Chondrocyte (in vitro differentiated cells): Measurements from ENCODE around the gene TGM1. TPM values are rescaled to one million over a fixed set of nuclear protein-coding genes. Genes with fewer than 3 reads are reported as not detected.

ENCODE experiments used
- DNase-seq: peaks from one replicate; pipeline ENCODE4 v3.0.0; 2021; ENCODE audit warnings: mixed read lengths, low spot score
- H3K27ac Mint-ChIP-seq: one replicate; pipeline ENCODE4 v1.8.0; 2021; ENCODE audit warnings: mild to moderate bottlenecking, moderate library complexity, mixed read lengths; ENCODE audit not compliant: unreplicated experiment
- H3K27me3 Mint-ChIP-seq: 2 replicates; pipeline ENCODE4 v1.8.0; 2021; ENCODE audit warnings: low read depth, mixed read lengths
- H3K36me3 Mint-ChIP-seq: 2 replicates; pipeline ENCODE4 v1.8.0; 2021; ENCODE audit warnings: low read depth, mixed read lengths
- H3K4me1 Mint-ChIP-seq: 2 replicates; pipeline ENCODE4 v1.8.0; 2021; ENCODE audit warnings: low read depth, mild to moderate bottlenecking, mixed read lengths
- H3K4me3 Mint-ChIP-seq: one replicate; pipeline ENCODE4 v1.8.0; 2021; ENCODE audit warnings: mild to moderate bottlenecking, moderate library complexity, mixed read lengths; ENCODE audit not compliant: unreplicated experiment
- H3K9me3 Mint-ChIP-seq: 2 replicates; pipeline ENCODE4 v1.8.0; 2021; ENCODE audit warnings: low read depth, mixed read lengths
- total RNA-seq: library from RNA; stranded (reverse); gene quantifications from 3 replicates; pipeline ENCODE4 v1.2.1, GENCODE V29; 2021
- TF ChIP-seq, protein P1 (sequence below): fragments of 200-600 bp; sonication (generic); IDR thresholded peaks from 2 replicates; pipeline ENCODE4 v1.5.0; 2021; ENCODE audit warnings: antibody characterized with exemption, mild to moderate bottlenecking, moderate library complexity

Gene TGM1
- total RNA-seq, 1 donor from 2014 or later, result 3.3 TPM

DNA sequence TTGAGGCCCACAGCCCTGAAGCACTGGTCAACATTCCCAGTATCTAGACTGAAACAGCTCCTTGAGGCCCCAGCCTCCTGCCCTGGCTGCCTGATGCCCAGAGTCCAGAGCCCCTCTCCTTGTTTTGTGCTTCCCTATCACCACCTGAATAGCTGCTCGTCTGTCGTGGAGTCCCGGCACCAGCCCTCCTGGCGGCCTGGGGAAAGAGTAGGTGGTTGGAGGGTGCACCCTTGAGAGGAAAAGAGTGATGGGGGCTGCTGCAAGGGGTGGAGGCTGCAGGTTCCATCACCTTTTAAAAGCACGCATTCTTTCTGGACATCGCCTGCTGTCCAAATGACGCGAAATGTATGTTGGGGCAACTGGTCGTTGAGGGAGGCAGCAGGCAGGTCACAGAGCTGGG is 5.2 kb upstream of the TGM1 start:
- peaks cover 16% of the 10 kb centered on the region for H3K4me1 Mint-ChIP-seq

DNA sequence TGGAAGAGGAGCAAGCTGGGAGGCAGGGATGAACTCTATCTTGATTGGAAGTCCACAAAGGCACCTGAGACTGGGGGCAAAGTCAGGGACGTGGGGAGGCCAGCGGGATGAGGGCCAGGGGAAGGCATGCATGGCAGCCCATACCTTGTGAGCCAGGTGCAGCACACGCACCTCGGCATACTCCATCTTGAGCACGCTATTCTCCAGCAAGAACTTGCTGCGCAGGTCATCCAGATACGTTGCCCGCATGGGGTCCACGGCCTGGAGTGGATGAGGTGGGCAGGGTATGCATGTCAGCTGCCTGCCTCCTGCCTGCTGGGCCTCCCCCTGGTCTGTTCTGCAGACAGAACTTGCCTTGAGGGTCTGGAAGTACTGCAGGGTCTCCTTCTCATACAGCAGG is 4.5 kb upstream of the TGM1 start:
- Mint-ChIP-seq H3K4me1 (peaks cover 15% of the 10 kb centered on the region), H3K4me3 (no peak overlapping the region), H3K36me3 (peaks cover 14% of the 10 kb centered on the region), H3K27me3 (no peaks in the 10 kb centered on the region), H3K27ac (no peak overlapping the region), H3K9me3 (no peaks in the 10 kb centered on the region)
- peak; percentile 81 for DNase-seq
- TF ChIP-seq, protein P1, sequence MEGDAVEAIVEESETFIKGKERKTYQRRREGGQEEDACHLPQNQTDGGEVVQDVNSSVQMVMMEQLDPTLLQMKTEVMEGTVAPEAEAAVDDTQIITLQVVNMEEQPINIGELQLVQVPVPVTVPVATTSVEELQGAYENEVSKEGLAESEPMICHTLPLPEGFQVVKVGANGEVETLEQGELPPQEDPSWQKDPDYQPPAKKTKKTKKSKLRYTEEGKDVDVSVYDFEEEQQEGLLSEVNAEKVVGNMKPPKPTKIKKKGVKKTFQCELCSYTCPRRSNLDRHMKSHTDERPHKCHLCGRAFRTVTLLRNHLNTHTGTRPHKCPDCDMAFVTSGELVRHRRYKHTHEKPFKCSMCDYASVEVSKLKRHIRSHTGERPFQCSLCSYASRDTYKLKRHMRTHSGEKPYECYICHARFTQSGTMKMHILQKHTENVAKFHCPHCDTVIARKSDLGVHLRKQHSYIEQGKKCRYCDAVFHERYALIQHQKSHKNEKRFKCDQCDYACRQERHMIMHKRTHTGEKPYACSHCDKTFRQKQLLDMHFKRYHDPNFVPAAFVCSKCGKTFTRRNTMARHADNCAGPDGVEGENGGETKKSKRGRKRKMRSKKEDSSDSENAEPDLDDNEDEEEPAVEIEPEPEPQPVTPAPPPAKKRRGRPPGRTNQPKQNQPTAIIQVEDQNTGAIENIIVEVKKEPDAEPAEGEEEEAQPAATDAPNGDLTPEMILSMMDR, result no peak

More for the DNA sequence above, 5.2 kb upstream of the TGM1 start:
- peak; percentile 65 for DNase-seq
- H3K36me3 Mint-ChIP-seq, result peaks cover 14% of the 10 kb centered on the region
- no peaks in the 10 kb centered on the region for H3K9me3 Mint-ChIP-seq
- no peak overlapping the region for H3K27ac Mint-ChIP-seq
- TF ChIP-seq, protein P1, result no peak
- H3K27me3 Mint-ChIP-seq, result no peaks in the 10 kb centered on the region
- no peak overlapping the region for H3K4me3 Mint-ChIP-seq

DNA sequence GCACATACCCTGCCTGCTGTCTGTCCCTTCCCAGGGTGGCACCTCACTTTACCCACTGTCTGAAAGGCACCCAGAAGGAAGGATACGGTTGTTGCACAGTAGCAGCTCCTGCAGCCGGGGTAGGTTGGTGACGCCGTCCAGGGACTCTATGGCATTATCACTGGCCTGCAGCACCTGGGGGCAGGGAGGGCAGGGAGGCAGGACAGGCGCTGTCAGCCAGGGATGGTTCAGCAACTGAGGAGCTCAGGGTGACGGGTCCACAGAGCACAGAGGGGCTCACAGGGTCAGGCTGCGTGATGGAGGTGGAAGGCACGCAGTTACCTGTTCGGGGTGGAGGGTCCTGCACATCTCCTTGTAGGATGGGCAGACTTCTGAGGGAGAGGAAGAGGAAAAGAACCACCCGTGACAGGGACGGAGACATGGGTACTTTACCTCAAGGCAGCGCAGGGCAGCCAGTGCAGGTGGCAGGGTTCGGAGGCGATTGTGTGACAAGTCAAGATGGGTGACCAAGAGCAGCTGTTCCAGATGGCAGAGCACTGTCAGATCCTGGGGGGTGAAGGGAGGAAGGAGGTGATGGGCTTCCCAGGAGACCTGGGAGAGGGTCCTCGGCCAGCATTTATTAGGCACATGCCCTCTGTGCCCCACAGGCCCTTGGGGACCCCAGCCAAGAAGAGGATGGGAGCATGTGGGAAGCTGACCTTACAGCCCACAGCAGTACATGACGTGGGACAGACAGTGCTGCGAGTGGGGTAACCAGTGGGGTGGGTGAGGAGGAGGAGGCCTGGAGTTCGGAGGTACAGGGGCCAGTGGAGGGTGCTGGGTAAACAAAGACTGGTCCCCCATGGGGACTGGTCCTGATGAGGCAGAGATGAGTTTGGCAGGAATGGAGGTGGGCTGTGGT is 3.6 kb upstream of the TGM1 start:
- Mint-ChIP-seq H3K27me3 (no peaks in the 10 kb centered on the region), H3K27ac (no peak overlapping the region), H3K4me3 (no peak overlapping the region), H3K9me3 (no peaks in the 10 kb centered on the region), H3K4me1 (peaks cover 5% of the 10 kb centered on the region), H3K36me3 (peaks cover 14% of the 10 kb centered on the region)
- TF ChIP-seq, protein P1, result no peak
- DNase-seq, result peak; percentile 85

DNA sequence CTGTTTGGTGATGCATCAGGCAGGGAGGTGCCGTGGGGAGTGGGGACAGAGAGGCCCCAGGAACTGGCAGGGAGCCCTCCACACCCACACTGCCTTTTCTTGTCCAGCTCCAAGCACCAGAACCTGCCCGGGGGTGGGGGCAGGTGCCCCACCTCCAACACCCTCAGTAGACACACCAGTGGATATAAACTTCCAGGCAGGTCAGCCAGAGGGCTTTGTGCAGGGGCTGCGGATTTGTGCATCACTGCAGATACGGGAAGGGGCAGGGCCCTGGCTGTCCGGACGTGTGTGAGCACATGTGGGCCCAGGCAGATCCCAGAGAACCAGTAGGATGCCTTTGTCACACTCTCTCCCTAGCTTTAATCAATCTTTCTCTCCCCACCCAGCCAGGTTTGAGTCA is 1.3 kb upstream of the TGM1 start:
- Mint-ChIP-seq H3K4me1 (peaks cover 6% of the 10 kb centered on the region), H3K9me3 (no peaks in the 10 kb centered on the region), H3K27ac (no peak overlapping the region), H3K4me3 (no peak overlapping the region), H3K27me3 (no peaks in the 10 kb centered on the region), H3K36me3 (peaks cover 14% of the 10 kb centered on the region)
- no peak for DNase-seq
- TF ChIP-seq, protein P1, result no peak

DNA sequence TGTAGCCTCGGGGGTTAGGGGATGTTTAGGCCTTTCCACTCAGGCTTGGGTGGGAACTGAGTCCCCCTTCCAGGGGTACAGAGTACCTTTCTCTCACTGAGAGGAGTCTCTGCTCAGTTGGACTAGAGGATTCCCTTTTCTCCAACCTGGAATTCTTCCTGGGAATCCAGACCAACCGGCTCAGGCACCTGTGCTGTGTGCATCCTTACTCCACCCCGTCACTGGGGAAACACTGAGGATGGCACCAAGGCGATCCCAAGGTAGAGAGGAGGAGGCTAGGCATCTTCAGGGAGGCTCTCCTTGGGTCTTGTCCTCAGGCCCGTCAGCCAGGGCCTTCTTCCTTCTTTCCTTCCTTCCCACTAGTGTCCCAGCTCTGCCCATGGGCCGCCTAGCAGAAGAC is 871 bp upstream of the TGM1 start:
- no peaks in the 10 kb centered on the region for H3K9me3 Mint-ChIP-seq
- TF ChIP-seq, protein P1, result no peak
- no peaks in the 10 kb centered on the region for H3K27me3 Mint-ChIP-seq

More for the DNA sequence above, 871 bp upstream of the TGM1 start:
- peaks cover 14% of the 10 kb centered on the region for H3K36me3 Mint-ChIP-seq
- DNase-seq, result no peak
- H3K4me1 Mint-ChIP-seq, result peaks cover 10% of the 10 kb centered on the region
- no peak overlapping the region for H3K4me3 Mint-ChIP-seq
- H3K27ac Mint-ChIP-seq, result no peak overlapping the region
